Common myeloid progenitor, CD34-positive (primary cell): ENCODE data around the gene LIFR.
A peak's percentile ranks its signal among the peaks of the same experiment; 100 is the strongest.

ENCODE experiments used
- CTCF ChIA-PET: fragments of 350-600 bp; sonication (Branson Sonifier 250); formaldehyde crosslinking; loops from one replicate; lab custom pipeline; 2021; ENCODE audit warnings: antibody characterized with exemption; lab: Charles Lee
- POLR2A ChIA-PET: fragments of 350-600 bp; sonication (Branson Sonifier 250); formaldehyde crosslinking; loops from one replicate; lab custom pipeline; 2021; ENCODE audit warnings: antibody characterized with exemption; lab: Charles Lee
- DNase-seq, 3 donors: peaks; one replicate each; pipeline versions ENCODE4 v3.0.0 to v3.0.0-alpha.2; 2013
- H3K27ac ChIP-seq, 2 experiments: 1 replicate in 1 of 2; 2 replicates in 1 of 2; pipeline ENCODE4 v1.7.0; 2013; ENCODE audit warnings: inconsistent platforms in 2 of 2, low read length in 2 of 2, mild to moderate bottlenecking in 2 of 2, low read depth in 1 of 2, moderate library complexity in 1 of 2; ENCODE audit not compliant: severe bottlenecking in 2 of 2, insufficient read depth in 1 of 2, poor library complexity in 1 of 2
- H3K27me3 ChIP-seq, 5 experiments: replicated peaks in 2 of 5; 1 replicate in 3 of 5; 2 replicates in 2 of 5; pipeline versions ENCODE4 v1.6.1 to v1.7.0; 2013; ENCODE audit warnings: low read length in 4 of 5, mild to moderate bottlenecking in 2 of 5, moderate library complexity in 2 of 5, inconsistent platforms in 1 of 5; ENCODE audit not compliant: insufficient read depth in 5 of 5, control insufficient read depth in 4 of 5
- H3K36me3 ChIP-seq, 4 experiments: 1 replicate in 2 of 4; 2 replicates in 2 of 4; pipeline versions ENCODE4 v1.6.1 to v1.7.0; 2013; ENCODE audit warnings: low read length in 3 of 4, control low read depth in 1 of 4, mild to moderate bottlenecking in 1 of 4; ENCODE audit not compliant: control insufficient read depth in 4 of 4, insufficient read depth in 4 of 4
- H3K4me1 ChIP-seq, 4 experiments: 1 replicate in 3 of 4; 2 replicates in 1 of 4; pipeline versions ENCODE4 v1.6.1 to v1.7.1; 2013; ENCODE audit warnings: low read length in 3 of 4, mild to moderate bottlenecking in 3 of 4, control low read depth in 1 of 4, inconsistent platforms in 1 of 4, moderate library complexity in 1 of 4; ENCODE audit not compliant: control insufficient read depth in 4 of 4, insufficient read depth in 4 of 4; ENCODE audit errors: control extremely low read depth in 1 of 4
- H3K4me3 ChIP-seq, 7 experiments: 1 replicate in 4 of 7; 2 replicates in 3 of 7; pipeline versions ENCODE4 v1.5.1 to v1.7.0; 2013; ENCODE audit warnings: mild to moderate bottlenecking in 7 of 7, low read length in 6 of 7, moderate library complexity in 6 of 7, inconsistent platforms in 2 of 7, low read depth in 2 of 7, control low read depth in 1 of 7; ENCODE audit not compliant: insufficient read depth in 4 of 7, control insufficient read depth in 1 of 7; ENCODE audit errors: extremely low read depth in 1 of 7
- H3K9me3 ChIP-seq, 5 experiments: 1 replicate in 4 of 5; 2 replicates in 1 of 5; pipeline versions ENCODE4 v1.6.1 to v1.7.1; 2013; ENCODE audit warnings: low read length in 4 of 5, mild to moderate bottlenecking in 2 of 5, inconsistent platforms in 1 of 5, low read depth in 1 of 5, moderate library complexity in 1 of 5; ENCODE audit not compliant: control insufficient read depth in 4 of 5, insufficient read depth in 2 of 5; ENCODE audit errors: control extremely low read depth in 1 of 5
- WGBS: methylation state at CpG from one replicate; pipeline ENCODE4 v1.1.5; 2013; ENCODE audit not compliant: insufficient coverage; 5-methylcytosine and 5-hydroxymethylcytosine counted together

Gene LIFR

GRCh38 chr5:38582293-38582974 lies 26.0 kb upstream of the LIFR start:
- Histone ChIP-seq H3K36me3 (no peaks in the 10 kb centered on the region), H3K9me3 (no peaks in the 10 kb centered on the region), H3K27ac (no peak overlapping the region), H3K4me1 (peaks cover 0 to 2% (median 0%) of the 10 kb centered on the region in 4 experiments), H3K27me3 (peaks cover under 1 to 33% (median 5%) of the 10 kb centered on the region in 5 experiments), H3K4me3 (no peak overlapping the region)
- POLR2A ChIA-PET: no interaction called here
- peak in 1 of 3 donors; percentile 5 for DNase-seq
- WGBS: 0% methylated on average over 1 of the region's 5 CpGs
- CTCF ChIA-PET: no interaction called here

DNA sequence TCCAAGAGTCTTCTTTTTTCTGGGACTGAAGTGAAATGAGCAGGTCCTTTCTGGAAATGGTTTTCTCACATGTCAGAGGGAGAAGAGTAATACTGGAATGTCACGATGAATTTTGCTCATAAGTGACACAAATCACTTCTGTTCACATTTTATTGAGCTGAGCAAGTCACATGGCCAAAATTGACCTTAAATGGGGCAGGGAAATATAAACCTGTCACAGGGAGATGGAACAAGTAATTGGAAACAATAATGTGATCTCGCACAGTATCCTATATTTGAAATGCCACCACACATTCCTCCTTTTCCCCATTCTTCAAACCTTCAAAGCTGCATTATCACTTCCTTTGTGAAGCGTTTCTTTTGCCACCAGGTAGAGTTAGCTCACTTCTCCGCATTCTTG lies 25.2 kb upstream of the LIFR start:
- Histone ChIP-seq H3K4me1 (peaks cover 0 to 2% (median 0%) of the 10 kb centered on the region in 4 experiments), H3K4me3 (no peak overlapping the region), H3K36me3 (no peaks in the 10 kb centered on the region), H3K9me3 (no peaks in the 10 kb centered on the region), H3K27ac (no peak overlapping the region), H3K27me3 (peaks cover 2 to 37% (median 5%) of the 10 kb centered on the region in 5 experiments)
- no peak for DNase-seq
- CTCF ChIA-PET: no interaction called here
- POLR2A ChIA-PET: no interaction called here
- 79% methylated on average over 2 of the region's 4 CpGs for WGBS

GRCh38 chr5:38579105-38579504 lies 22.7 kb upstream of the LIFR start:
- H3K27ac ChIP-seq: no peak overlapping the region
- H3K4me1 ChIP-seq: peaks cover 0 to 2% (median 0%) of the 10 kb centered on the region in 4 experiments
- peaks cover 2 to 36% (median 3%) of the 10 kb centered on the region in 5 experiments for H3K27me3 ChIP-seq
- WGBS: no CpG with 5 or more reads among the region's 2 CpGs
- no peaks in the 10 kb centered on the region for H3K9me3 ChIP-seq
- H3K4me3 ChIP-seq: no peak overlapping the region
- POLR2A ChIA-PET: no interaction called here
- DNase-seq: no peak
- no peaks in the 10 kb centered on the region for H3K36me3 ChIP-seq
- CTCF ChIA-PET: no interaction called here

DNA sequence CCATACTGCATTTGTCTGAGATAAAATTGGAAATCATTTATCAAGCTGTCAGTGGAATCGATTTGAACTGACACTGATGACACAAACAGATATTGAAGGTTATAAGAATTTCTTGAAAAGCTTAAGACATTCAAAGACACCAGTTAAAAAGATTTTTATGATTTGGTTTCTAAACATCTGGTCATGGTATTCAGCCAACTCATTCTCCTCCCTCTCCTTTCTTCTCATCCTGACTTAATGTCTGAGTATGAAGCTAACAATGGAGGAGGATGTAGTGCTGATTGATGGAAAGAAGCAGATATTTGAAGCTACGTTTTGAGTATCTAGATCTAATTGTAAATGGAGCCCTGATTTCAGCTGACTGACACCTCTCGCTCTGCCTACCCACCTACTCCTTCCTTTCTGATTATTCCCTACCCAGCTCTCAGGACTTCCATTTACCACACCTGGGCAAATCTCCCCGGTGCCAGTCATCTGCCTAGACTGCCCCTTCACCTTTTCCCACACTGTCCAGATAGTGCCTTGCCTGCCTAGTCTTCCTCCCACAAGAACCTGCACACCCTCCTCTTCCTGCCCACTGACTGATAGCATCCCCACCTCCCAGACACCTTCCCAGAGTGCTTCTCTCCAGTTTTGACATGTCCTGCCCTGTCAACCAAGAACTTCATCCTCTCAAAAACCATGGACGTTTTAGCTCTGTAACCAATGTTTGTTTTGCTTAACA lies 20.7 kb upstream of the LIFR start:
- Histone ChIP-seq H3K36me3 (no peaks in the 10 kb centered on the region), H3K27me3 (peaks cover 2 to 33% (median 3%) of the 10 kb centered on the region in 5 experiments), H3K4me1 (no peaks in the 10 kb centered on the region), H3K4me3 (no peak overlapping the region), H3K9me3 (no peaks in the 10 kb centered on the region), H3K27ac (no peak overlapping the region)
- POLR2A ChIA-PET: no interaction called here
- CTCF ChIA-PET: no interaction called here
- WGBS: 87% methylated on average over 3 of the region's 5 CpGs
- DNase-seq: no peak

GRCh38 chr5:38576442-38576841 lies 20.0 kb upstream of the LIFR start:
- H3K27ac ChIP-seq: no peak overlapping the region
- ChIA-PET POLR2A (no interaction called here), CTCF (no interaction called here)
- peaks cover 2 to 29% (median 3%) of the 10 kb centered on the region in 5 experiments for H3K27me3 ChIP-seq
- H3K9me3 ChIP-seq: no peaks in the 10 kb centered on the region
- no peak overlapping the region for H3K4me3 ChIP-seq
- no peaks in the 10 kb centered on the region for H3K36me3 ChIP-seq
- 93% methylated on average over 3 of the region's 7 CpGs for WGBS
- DNase-seq: no peak
- no peaks in the 10 kb centered on the region for H3K4me1 ChIP-seq

GRCh38 chr5:38575476-38575875 lies 19.0 kb upstream of the LIFR start:
- ChIA-PET POLR2A (no interaction called here), CTCF (no interaction called here)
- 100% methylated on average over 2 of the region's 4 CpGs for WGBS

GRCh38 chr5:38574009-38574408 lies 17.6 kb upstream of the LIFR start:
- no peak overlapping the region for H3K4me3 ChIP-seq
- H3K4me1 ChIP-seq: no peaks in the 10 kb centered on the region
- ChIA-PET POLR2A (no interaction called here), CTCF (no interaction called here)
- H3K27me3 ChIP-seq: peaks cover 0 to 30% (median 4%) of the 10 kb centered on the region in 5 experiments
- 86% methylated on average over 4 of the region's 4 CpGs for WGBS
- DNase-seq: no peak
- H3K36me3 ChIP-seq: no peaks in the 10 kb centered on the region
- H3K9me3 ChIP-seq: no peaks in the 10 kb centered on the region
- no peak overlapping the region for H3K27ac ChIP-seq

More at GRCh38 chr5:38575476-38575875, 19.0 kb upstream of the LIFR start:
- no peaks in the 10 kb centered on the region for H3K9me3 ChIP-seq
- H3K27ac ChIP-seq: no peak overlapping the region
- H3K4me1 ChIP-seq: no peaks in the 10 kb centered on the region
- H3K36me3 ChIP-seq: no peaks in the 10 kb centered on the region
- DNase-seq: no peak
- peaks cover 0 to 29% (median 3%) of the 10 kb centered on the region in 5 experiments for H3K27me3 ChIP-seq
- no peak overlapping the region for H3K4me3 ChIP-seq
